ENCODE results near the gene SH3D19.

DNA sequence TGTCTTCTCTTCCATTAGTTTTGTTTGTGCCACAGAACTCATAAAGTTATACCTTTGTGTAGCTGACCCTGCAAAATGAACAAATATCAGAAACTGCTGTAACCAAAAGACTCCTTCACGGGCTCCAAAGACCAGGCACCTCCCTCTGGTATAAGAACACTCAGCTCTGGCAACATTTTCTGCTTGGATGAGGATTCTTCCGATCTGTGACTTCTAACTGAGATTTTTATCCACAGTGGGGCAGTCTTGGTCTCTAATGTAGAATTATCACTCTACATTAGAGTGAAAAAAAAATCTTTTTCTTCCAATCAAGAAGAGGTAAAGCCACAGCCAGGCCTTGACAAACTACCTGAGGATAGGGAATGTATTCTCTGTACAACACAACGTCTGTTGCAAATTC, 86.9 kb downstream of the SH3D19 start:
- TF ChIP-seq POLR2A (IDR thresholded peaks at IDR 0.05) (no peak), POLR2AphosphoS5 (IDR thresholded peaks at IDR 0.05) (no peak)
- TF ChIP-seq, protein P1, sequence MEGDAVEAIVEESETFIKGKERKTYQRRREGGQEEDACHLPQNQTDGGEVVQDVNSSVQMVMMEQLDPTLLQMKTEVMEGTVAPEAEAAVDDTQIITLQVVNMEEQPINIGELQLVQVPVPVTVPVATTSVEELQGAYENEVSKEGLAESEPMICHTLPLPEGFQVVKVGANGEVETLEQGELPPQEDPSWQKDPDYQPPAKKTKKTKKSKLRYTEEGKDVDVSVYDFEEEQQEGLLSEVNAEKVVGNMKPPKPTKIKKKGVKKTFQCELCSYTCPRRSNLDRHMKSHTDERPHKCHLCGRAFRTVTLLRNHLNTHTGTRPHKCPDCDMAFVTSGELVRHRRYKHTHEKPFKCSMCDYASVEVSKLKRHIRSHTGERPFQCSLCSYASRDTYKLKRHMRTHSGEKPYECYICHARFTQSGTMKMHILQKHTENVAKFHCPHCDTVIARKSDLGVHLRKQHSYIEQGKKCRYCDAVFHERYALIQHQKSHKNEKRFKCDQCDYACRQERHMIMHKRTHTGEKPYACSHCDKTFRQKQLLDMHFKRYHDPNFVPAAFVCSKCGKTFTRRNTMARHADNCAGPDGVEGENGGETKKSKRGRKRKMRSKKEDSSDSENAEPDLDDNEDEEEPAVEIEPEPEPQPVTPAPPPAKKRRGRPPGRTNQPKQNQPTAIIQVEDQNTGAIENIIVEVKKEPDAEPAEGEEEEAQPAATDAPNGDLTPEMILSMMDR (IDR thresholded peaks at IDR 0.05): no peak
